Measurements from ENCODE around the gene ZNF683. TPM values are rescaled to one million over a fixed set of nuclear protein-coding genes. Genes with fewer than 3 reads are reported as not detected.

Gene ZNF683
- total RNA-seq, 1 donor from 2014 or later: not detected

DNA sequence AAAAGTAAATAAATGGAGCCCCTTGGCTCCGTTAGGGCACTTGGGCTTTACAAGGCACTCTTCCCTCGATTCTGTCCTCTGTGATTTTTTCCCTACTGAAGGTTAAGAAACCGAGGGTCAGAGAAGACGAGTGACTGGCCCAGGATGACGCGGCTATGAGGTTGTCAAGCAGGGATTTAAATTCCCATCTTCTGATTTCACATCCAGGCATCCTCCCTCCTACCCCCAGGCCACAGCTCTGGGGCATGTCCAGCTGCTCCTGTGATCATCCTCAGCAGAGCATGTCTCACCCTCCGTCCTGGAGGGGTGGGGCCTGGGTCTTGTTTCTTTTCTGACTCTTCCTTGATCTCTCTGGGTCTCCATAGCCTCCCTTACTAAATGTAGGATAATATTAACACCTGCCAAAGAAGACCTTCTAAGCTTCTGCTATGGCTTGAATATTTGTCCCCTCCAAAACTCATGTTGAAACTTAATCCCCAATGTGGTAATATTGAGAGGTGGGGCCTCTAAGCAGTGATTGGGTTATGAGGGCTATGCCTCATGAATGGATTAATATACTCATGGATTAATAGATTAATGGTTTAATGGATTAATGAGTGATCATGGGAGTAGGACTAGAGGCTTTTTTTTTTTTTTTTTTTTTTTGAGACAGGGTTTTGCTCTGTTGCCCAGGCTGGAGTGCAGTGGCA is 23.2 kb downstream of the ZNF683 start:
- no peak overlapping the region for H3K4me3 Mint-ChIP-seq (ENCODE audit: low read depth)
- DNase-seq (ENCODE audit: low spot score, unreplicated experiment): no peak
- H3K27ac Mint-ChIP-seq: no peak overlapping the region
- no peaks in the 10 kb centered on the region for H3K27me3 Mint-ChIP-seq
- H3K9me3 Mint-ChIP-seq (ENCODE audit: low read depth): no peaks in the 10 kb centered on the region
- H3K36me3 Mint-ChIP-seq (ENCODE audit: insufficient read depth): no peaks in the 10 kb centered on the region
- TF ChIP-seq, protein P1, sequence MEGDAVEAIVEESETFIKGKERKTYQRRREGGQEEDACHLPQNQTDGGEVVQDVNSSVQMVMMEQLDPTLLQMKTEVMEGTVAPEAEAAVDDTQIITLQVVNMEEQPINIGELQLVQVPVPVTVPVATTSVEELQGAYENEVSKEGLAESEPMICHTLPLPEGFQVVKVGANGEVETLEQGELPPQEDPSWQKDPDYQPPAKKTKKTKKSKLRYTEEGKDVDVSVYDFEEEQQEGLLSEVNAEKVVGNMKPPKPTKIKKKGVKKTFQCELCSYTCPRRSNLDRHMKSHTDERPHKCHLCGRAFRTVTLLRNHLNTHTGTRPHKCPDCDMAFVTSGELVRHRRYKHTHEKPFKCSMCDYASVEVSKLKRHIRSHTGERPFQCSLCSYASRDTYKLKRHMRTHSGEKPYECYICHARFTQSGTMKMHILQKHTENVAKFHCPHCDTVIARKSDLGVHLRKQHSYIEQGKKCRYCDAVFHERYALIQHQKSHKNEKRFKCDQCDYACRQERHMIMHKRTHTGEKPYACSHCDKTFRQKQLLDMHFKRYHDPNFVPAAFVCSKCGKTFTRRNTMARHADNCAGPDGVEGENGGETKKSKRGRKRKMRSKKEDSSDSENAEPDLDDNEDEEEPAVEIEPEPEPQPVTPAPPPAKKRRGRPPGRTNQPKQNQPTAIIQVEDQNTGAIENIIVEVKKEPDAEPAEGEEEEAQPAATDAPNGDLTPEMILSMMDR (IDR thresholded peaks at IDR 0.05; ENCODE audit: unreplicated experiment): no peak
- peaks cover 35% of the 10 kb centered on the region for H3K4me1 Mint-ChIP-seq (ENCODE audit: low read depth)

DNA sequence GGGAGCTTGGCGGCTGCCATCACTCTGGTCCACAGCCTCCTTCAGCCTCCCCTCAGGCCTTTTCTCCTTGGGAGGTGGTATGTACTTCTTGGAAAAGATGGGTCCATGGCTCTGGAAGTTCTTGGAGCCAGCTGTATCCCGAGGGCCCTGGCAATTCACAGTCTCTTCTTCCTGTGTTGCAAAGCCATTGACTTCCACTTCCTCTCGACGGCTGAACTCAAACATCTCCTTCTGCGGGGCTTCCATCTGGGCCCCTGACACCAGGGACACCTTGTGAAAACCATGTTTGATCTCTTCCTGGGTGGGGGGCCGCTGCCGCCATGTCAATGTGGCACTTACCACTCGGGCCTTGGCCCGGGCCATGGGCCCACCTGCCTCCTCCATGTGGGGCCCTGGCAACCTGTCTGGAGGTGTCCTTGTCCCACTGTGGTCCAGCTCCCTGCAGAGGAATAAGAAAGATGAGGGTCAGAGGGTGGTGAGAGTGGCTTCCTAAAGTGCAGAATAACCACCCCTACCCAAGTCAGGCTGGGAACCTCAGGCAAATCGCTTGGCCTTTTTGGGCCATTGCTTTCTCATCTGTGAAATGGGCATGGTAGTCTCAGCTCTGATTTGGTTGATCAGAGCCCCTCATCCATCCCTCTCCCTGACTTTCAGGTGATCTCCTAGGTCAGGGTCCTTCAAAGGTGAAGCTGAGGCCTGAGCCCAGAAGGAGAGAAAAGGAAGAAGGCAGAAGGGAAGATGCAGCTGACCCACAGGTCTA is 26.1 kb downstream of the ZNF683 start:
- no peak overlapping the region for H3K4me3 Mint-ChIP-seq (ENCODE audit: low read depth)
- TF ChIP-seq, protein P1 (IDR thresholded peaks at IDR 0.05; ENCODE audit: unreplicated experiment): no peak
- peaks cover 11% of the 10 kb centered on the region for H3K4me1 Mint-ChIP-seq (ENCODE audit: low read depth)
- no peaks in the 10 kb centered on the region for H3K36me3 Mint-ChIP-seq (ENCODE audit: insufficient read depth)
- no peaks in the 10 kb centered on the region for H3K9me3 Mint-ChIP-seq (ENCODE audit: low read depth)
- H3K27ac Mint-ChIP-seq: no peak overlapping the region
- DNase-seq (ENCODE audit: low spot score, unreplicated experiment): no peak
- H3K27me3 Mint-ChIP-seq: peaks cover 4% of the 10 kb centered on the region

DNA sequence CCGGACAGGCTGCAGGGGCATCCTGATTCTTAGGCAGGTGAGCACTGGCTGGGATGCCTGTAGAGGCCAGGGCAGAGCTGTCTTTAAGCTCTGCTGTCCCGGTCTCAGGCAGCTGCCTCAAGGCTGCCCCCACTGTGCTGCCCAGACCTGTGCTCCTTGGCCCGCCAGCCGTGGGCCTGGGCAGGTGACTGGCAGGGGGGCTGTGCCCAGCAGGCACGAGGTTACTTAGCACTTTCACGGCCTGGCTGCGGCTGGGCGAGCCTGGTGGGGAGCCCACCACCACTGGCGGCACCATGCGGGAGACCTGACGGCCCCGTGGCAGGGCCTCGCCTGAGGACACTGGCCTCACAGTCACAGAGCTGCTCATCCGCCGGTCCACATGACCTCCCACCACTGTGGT is 26.8 kb downstream of the ZNF683 start:
- Mint-ChIP-seq H3K4me1 (ENCODE audit: low read depth) (peaks cover 4% of the 10 kb centered on the region), H3K9me3 (ENCODE audit: low read depth) (no peaks in the 10 kb centered on the region), H3K27me3 (peaks cover 4% of the 10 kb centered on the region), H3K36me3 (ENCODE audit: insufficient read depth) (no peaks in the 10 kb centered on the region), H3K27ac (no peak overlapping the region), H3K4me3 (ENCODE audit: low read depth) (no peak overlapping the region)
- TF ChIP-seq, protein P1 (IDR thresholded peaks at IDR 0.05; ENCODE audit: unreplicated experiment): no peak
- no peak for DNase-seq (ENCODE audit: low spot score, unreplicated experiment)

DNA sequence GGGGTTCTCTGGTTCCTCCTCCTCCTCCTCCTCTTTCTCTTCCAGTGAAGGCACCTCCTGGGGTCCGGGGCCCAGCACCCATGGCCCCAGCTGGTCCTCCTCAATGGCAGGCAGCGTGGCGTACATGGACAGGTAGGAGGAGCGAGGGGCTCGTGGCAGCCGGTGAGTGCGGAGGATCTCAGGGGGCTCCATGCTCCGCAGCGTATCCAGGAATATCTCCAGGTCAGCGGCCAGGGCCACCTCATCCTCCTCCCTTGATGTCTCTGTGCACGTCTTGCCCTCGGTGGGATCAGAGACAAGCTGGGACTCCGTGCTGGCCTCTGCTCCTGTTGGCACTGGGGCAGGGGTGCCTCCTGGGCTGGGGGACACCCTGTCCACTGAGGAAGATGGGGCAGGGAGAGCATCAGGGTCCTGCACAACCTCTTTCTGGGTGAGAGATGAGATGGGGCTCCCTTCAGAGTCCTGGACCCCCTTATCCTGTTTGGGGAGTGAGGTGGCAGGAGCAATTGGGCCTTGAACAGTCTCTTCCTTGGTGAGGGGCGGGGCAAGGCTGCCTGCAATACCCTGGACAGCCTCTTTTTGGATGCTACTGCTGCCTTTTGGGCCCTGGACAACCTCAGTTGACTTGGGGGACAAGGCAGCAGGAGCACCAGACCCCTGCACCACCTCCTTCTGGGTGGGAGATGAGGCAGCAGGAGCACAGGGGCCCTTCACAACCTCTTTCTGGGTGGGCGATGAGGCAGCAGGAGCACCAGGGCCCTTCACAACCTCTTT is 28.2 kb downstream of the ZNF683 start:
- no peak overlapping the region for H3K27ac Mint-ChIP-seq
- no peak overlapping the region for H3K4me3 Mint-ChIP-seq (ENCODE audit: low read depth)
- DNase-seq (ENCODE audit: low spot score, unreplicated experiment): no peak
- H3K27me3 Mint-ChIP-seq: peaks cover 7% of the 10 kb centered on the region
- H3K9me3 Mint-ChIP-seq (ENCODE audit: low read depth): no peaks in the 10 kb centered on the region
- no peaks in the 10 kb centered on the region for H3K36me3 Mint-ChIP-seq (ENCODE audit: insufficient read depth)
- no peaks in the 10 kb centered on the region for H3K4me1 Mint-ChIP-seq (ENCODE audit: low read depth)
- TF ChIP-seq, protein P1 (IDR thresholded peaks at IDR 0.05; ENCODE audit: unreplicated experiment): no peak

DNA sequence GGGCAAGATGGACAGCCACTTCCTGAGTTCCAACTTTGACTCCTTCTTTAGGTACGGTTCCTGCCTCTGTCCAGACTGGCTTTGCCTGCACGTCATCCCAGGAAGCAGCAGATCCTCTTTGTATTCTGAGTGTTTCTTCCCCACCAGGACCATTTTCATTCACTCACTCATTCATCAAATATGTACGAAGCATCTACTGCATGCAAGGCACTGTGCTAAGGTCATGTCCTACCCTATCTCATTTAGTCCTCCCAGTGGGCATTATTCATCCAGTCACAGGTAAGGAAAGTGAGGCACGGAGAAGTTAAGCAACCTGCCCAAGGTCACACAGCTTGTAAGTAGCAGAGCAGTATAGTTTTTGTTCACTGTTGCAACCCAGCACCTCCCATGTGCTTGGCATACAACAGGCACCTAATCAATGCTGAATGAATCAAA is 32.5 kb downstream of the ZNF683 start:
- no peak for DNase-seq (ENCODE audit: low spot score, unreplicated experiment)
- Mint-ChIP-seq H3K27ac (peak overlapping the region; percentile 65), H3K27me3 (peaks cover 11% of the 10 kb centered on the region), H3K4me3 (ENCODE audit: low read depth) (no peak overlapping the region), H3K36me3 (ENCODE audit: insufficient read depth) (no peaks in the 10 kb centered on the region), H3K4me1 (ENCODE audit: low read depth) (peaks cover 3% of the 10 kb centered on the region), H3K9me3 (ENCODE audit: low read depth) (no peaks in the 10 kb centered on the region)
- TF ChIP-seq, protein P1 (IDR thresholded peaks at IDR 0.05; ENCODE audit: unreplicated experiment): no peak

Data from progenitor cell of endocrine pancreas (in vitro differentiated cells).